ENCODE data around the gene FAM222A.

- TF ChIP-seq EZH2 (IDR thresholded peaks at IDR 0.05; ENCODE audit: insufficient read depth, poor library complexity, severe bottlenecking) (no peak), EZH2phosphoT487 (IDR thresholded peaks at IDR 0.05; ENCODE audit: insufficient read depth, low read depth) (no peak)
Measured at GRCh38 chr12:109685574-109686447, 27.8 kb upstream of the FAM222A start.

Data from GM23248 (cell line).